Nephron (organoid): ENCODE measurements around the gene CCM2L.

Experiments
- H3K27ac Mint-ChIP-seq, 3 experiments: 2 replicates each; pipeline ENCODE4 v1.8.0; 2020; ENCODE audit warnings: mixed read lengths in 3 of 3, mild to moderate bottlenecking in 2 of 3, moderate library complexity in 1 of 3
- H3K27me3 Mint-ChIP-seq: 2 replicates; pipeline ENCODE4 v1.8.0; 2021; ENCODE audit warnings: low read depth, mild to moderate bottlenecking, moderate library complexity, mixed read lengths
- H3K36me3 Mint-ChIP-seq: 2 replicates; pipeline ENCODE4 v1.8.0; 2020; ENCODE audit warnings: low read depth, mixed read lengths
- H3K4me1 Mint-ChIP-seq: 2 replicates; pipeline ENCODE4 v1.8.0; 2020; ENCODE audit warnings: mixed read lengths
- H3K4me3 Mint-ChIP-seq, 3 experiments: 2 replicates each; pipeline ENCODE4 v1.8.0; 2020; ENCODE audit warnings: mild to moderate bottlenecking in 3 of 3, mixed read lengths in 3 of 3, moderate library complexity in 2 of 3
- H3K9me3 Mint-ChIP-seq: 2 replicates; pipeline ENCODE4 v1.8.0; 2020; ENCODE audit warnings: mixed read lengths
- CTCF ChIP-seq, 3 experiments: fragments of 200-600 bp; sonication (generic); IDR thresholded peaks; one replicate each; pipeline ENCODE4 v1.5.0; 2021; ENCODE audit warnings: antibody characterized with exemption in 3 of 3; ENCODE audit not compliant: unreplicated experiment in 3 of 3

CCM2L gene

GRCh38 chr20:32072168-32072750 lies 62.0 kb downstream of the CCM2L start:
- Mint-ChIP-seq H3K9me3 (no peaks in the 10 kb centered on the region), H3K4me3 (no peak overlapping the region), H3K4me1 (no peaks in the 10 kb centered on the region), H3K27me3 (peaks cover 16% of the 10 kb centered on the region), H3K27ac (no peak overlapping the region), H3K36me3 (no peaks in the 10 kb centered on the region)
- TF ChIP-seq CTCF (IDR thresholded peaks at IDR 0.05; ENCODE audit: unreplicated experiment in 3 of 3) = no peak

GRCh38 chr20:32075534-32075933 lies 65.3 kb downstream of the CCM2L start:
- no peak overlapping the region for H3K4me3 Mint-ChIP-seq
- no peaks in the 10 kb centered on the region for H3K4me1 Mint-ChIP-seq
- TF ChIP-seq CTCF (IDR thresholded peaks at IDR 0.05; ENCODE audit: unreplicated experiment in 3 of 3) = no peak
- no peaks in the 10 kb centered on the region for H3K36me3 Mint-ChIP-seq
- H3K27ac Mint-ChIP-seq = no peak overlapping the region
- no peaks in the 10 kb centered on the region for H3K9me3 Mint-ChIP-seq
- peaks cover 19% of the 10 kb centered on the region for H3K27me3 Mint-ChIP-seq

- H3K27me3 Mint-ChIP-seq = peaks cover 19% of the 10 kb centered on the region
- no peak for TF ChIP-seq CTCF (IDR thresholded peaks at IDR 0.05; ENCODE audit: unreplicated experiment in 3 of 3)
- H3K4me3 Mint-ChIP-seq = no peak overlapping the region
- no peaks in the 10 kb centered on the region for H3K4me1 Mint-ChIP-seq
- H3K9me3 Mint-ChIP-seq = no peaks in the 10 kb centered on the region
- no peaks in the 10 kb centered on the region for H3K36me3 Mint-ChIP-seq
- no peak overlapping the region for H3K27ac Mint-ChIP-seq
These were observed 67.0 kb downstream of the CCM2L start for GRCh38 chr20:32077190-32077589.

- no peaks in the 10 kb centered on the region for H3K36me3 Mint-ChIP-seq
- no peak overlapping the region for H3K27ac Mint-ChIP-seq
- no peaks in the 10 kb centered on the region for H3K9me3 Mint-ChIP-seq
- H3K27me3 Mint-ChIP-seq = peaks cover 19% of the 10 kb centered on the region
- no peak for TF ChIP-seq CTCF (IDR thresholded peaks at IDR 0.05; ENCODE audit: unreplicated experiment in 3 of 3)
- H3K4me3 Mint-ChIP-seq = no peak overlapping the region
- no peaks in the 10 kb centered on the region for H3K4me1 Mint-ChIP-seq
These were observed 68.1 kb downstream of the CCM2L start for GRCh38 chr20:32078322-32078721.

- Mint-ChIP-seq H3K4me3 (no peak overlapping the region), H3K27me3 (peaks cover 19% of the 10 kb centered on the region), H3K36me3 (no peaks in the 10 kb centered on the region), H3K9me3 (no peaks in the 10 kb centered on the region), H3K27ac (no peak overlapping the region), H3K4me1 (no peaks in the 10 kb centered on the region)
- no peak for TF ChIP-seq CTCF (IDR thresholded peaks at IDR 0.05; ENCODE audit: unreplicated experiment in 3 of 3)
These were observed 68.6 kb downstream of the CCM2L start for GRCh38 chr20:32078791-32079190.

GRCh38 chr20:32079655-32080109 lies 69.4 kb downstream of the CCM2L start:
- H3K27me3 Mint-ChIP-seq = peaks cover 19% of the 10 kb centered on the region
- no peak overlapping the region for H3K4me3 Mint-ChIP-seq
- no peaks in the 10 kb centered on the region for H3K4me1 Mint-ChIP-seq
- H3K36me3 Mint-ChIP-seq = no peaks in the 10 kb centered on the region
- no peak overlapping the region for H3K27ac Mint-ChIP-seq
- H3K9me3 Mint-ChIP-seq = no peaks in the 10 kb centered on the region
- TF ChIP-seq CTCF (IDR thresholded peaks at IDR 0.05; ENCODE audit: unreplicated experiment in 3 of 3) = no peak
